Endothelial cell of umbilical vein (primary cell): ENCODE results near the gene PRUNE2. TPM values are rescaled to one million over a fixed set of nuclear protein-coding genes. Genes with fewer than 3 reads are reported as not detected.

Source experiments
- BruUV-seq: library from RNA; stranded (reverse); fragments of 400-500 nt; replicated peaks from 2 replicates; lab custom pipeline; 2021; lab: Mats Ljungman, UMichigan
- CTCF ChIA-PET: fragments of 300-600, 350-600 bp; sonication (Branson Sonifier 250); formaldehyde crosslinking; loops from one replicate; lab custom pipeline; 2021; ENCODE audit warnings: antibody characterized with exemption, inconsistent platforms; lab: Charles Lee
- POLR2A ChIA-PET: fragments of 300-600, 350-600 bp; sonication (Branson Sonifier 250); formaldehyde crosslinking; loops from one replicate; lab custom pipeline; 2021; ENCODE audit warnings: antibody characterized with exemption, inconsistent platforms; lab: Charles Lee
- DNase-seq: peaks from one replicate; pipeline ENCODE4 v3.0.0-alpha.2; 2011; ENCODE audit warnings: low read depth, low spot score
- FAIRE-seq: peaks from 2 replicates; lab custom pipeline; 2011; peaks lifted over from hg19 to GRCh38; lab: Jason Lieb, UNC
- H2AFZ ChIP-seq: 2 replicates; pipeline ENCODE4 v1.6.0; 2012; ENCODE audit warnings: low read depth, low read length, control low read depth, inconsistent platforms
- H3K27ac ChIP-seq: 2 replicates; pipeline ENCODE4 v1.5.1; 2011; ENCODE audit warnings: low read depth, mild to moderate bottlenecking, control low read depth, low read length, moderate library complexity; ENCODE audit not compliant: insufficient read depth
- H3K27me3 ChIP-seq, 2 experiments: 2 replicates each; pipeline versions ENCODE4 v1.6.0 to v1.6.1; 2011; ENCODE audit warnings: low read length in 2 of 2, mixed read lengths in 1 of 2; ENCODE audit not compliant: control insufficient read depth in 2 of 2, insufficient read depth in 2 of 2
- H3K36me3 ChIP-seq, 2 experiments: 2 replicates in 1 of 2; 3 replicates in 1 of 2; pipeline ENCODE4 v1.5.1; 2011; ENCODE audit warnings: low read length in 2 of 2, mild to moderate bottlenecking in 1 of 2, moderate library complexity in 1 of 2; ENCODE audit not compliant: control insufficient read depth in 2 of 2, insufficient read depth in 2 of 2; ENCODE audit errors: extremely low read depth in 1 of 2
- H3K4me1 ChIP-seq: 3 replicates; pipeline ENCODE4 v1.5.1; 2011; ENCODE audit warnings: mild to moderate bottlenecking, low read length; ENCODE audit not compliant: control insufficient read depth, insufficient read depth; ENCODE audit errors: extremely low read depth
- H3K4me2 ChIP-seq: 2 replicates; pipeline ENCODE4 v1.6.1; 2011; ENCODE audit warnings: low read length, control low read depth, mixed read lengths; ENCODE audit not compliant: insufficient read depth
- H3K4me3 ChIP-seq, 3 experiments: fragments of 200-600 bp in 1 of 3; sonication (generic), shearing (Covaris generic) in 1 of 3; replicated peaks in 1 of 3; 2 replicates each; pipeline ENCODE4 v1.5.1; 2011 to 2016; ENCODE audit warnings: control low read depth in 3 of 3, low read length in 3 of 3, mild to moderate bottlenecking in 2 of 3, inconsistent platforms in 1 of 3, low read depth in 1 of 3, moderate library complexity in 1 of 3; ENCODE audit not compliant: insufficient read depth in 1 of 3
- H3K79me2 ChIP-seq: 2 replicates; pipeline ENCODE4 v1.6.0; 2012; ENCODE audit warnings: low read length, inconsistent platforms; ENCODE audit not compliant: control insufficient read depth, insufficient read depth
- H3K9ac ChIP-seq: replicated peaks from 2 replicates; pipeline ENCODE3; 2011; ENCODE audit warnings: low read length, control low read depth; ENCODE audit not compliant: insufficient read depth; ENCODE audit errors: extremely low read depth
- H3K9me1 ChIP-seq: replicated peaks from 3 replicates; pipeline ENCODE4 v1.6.0; 2011; ENCODE audit warnings: mild to moderate bottlenecking, low read length; ENCODE audit not compliant: control insufficient read depth, insufficient read depth; ENCODE audit errors: extremely low read depth
- H3K9me3 ChIP-seq: replicated peaks from 2 replicates; pipeline ENCODE4 v1.5.1; 2012; ENCODE audit warnings: low read length, inconsistent platforms; ENCODE audit not compliant: control insufficient read depth, insufficient read depth
- H4K20me1 ChIP-seq: replicated peaks from 2 replicates; pipeline ENCODE3; 2011; ENCODE audit warnings: mild to moderate bottlenecking, low read length; ENCODE audit not compliant: control insufficient read depth, insufficient read depth; ENCODE audit errors: extremely low read depth
- EZH2 ChIP-seq: IDR thresholded peaks from 2 replicates; pipeline ENCODE4 v1.6.1; 2012; ENCODE audit warnings: borderline replicate concordance, low read depth, mild to moderate bottlenecking, moderate library complexity, low read length, inconsistent platforms; ENCODE audit not compliant: severe bottlenecking
- FOS ChIP-seq: IDR thresholded peaks from 2 replicates; pipeline ENCODE4 v1.6.1; 2011; ENCODE audit warnings: mild to moderate bottlenecking, low read length, moderate library complexity, borderline replicate concordance; ENCODE audit not compliant: insufficient read depth
- JUN ChIP-seq: IDR thresholded peaks from 2 replicates; pipeline ENCODE4 v1.6.1; 2011; ENCODE audit warnings: borderline replicate concordance, low read depth; ENCODE audit not compliant: insufficient read length, insufficient read depth
- MAX ChIP-seq: IDR thresholded peaks from 2 replicates; pipeline ENCODE4 v1.6.1; 2011; ENCODE audit not compliant: insufficient read depth, insufficient read length
- dilution Hi-C: fragments of 300-500 bp; cut with MboI; formaldehyde crosslinking; loops from one replicate; pipeline ENCODE4 v1.15.0; 2019; ENCODE audit warnings: low sequenced_read_pairs; ENCODE audit not compliant: extremely low pct_ligation_motif_present
- intact Hi-C: fragments of 100-400 bp; cut with micrococcal nuclease; formaldehyde crosslinking; loops from one replicate; pipeline ENCODE4 v1.10.0; 2022
- polyA plus RNA-seq, 4 experiments: library from polyadenylated mRNA; depleted of rRNA in 3 of 4; stranded (reverse) in 3 of 4; unstranded in 1 of 4; fragments of >200 nt; gene quantifications; 2 replicates each; pipeline versions ENCODE4 v1.2.1 to v1.2.3, GENCODE V29; 2011 to 2012; ENCODE audit warnings: missing spikeins in 1 of 4
- total RNA-seq: library from RNA; stranded (reverse); gene quantifications from 2 replicates; pipeline ENCODE4 v1.2.3, GENCODE V29; 2021
- TF ChIP-seq, protein P1 (sequence below), 2 donors: IDR thresholded peaks; 1 replicate in 1 of 2; 2 replicates in 1 of 2; pipeline ENCODE4 v1.5.1; 2011; ENCODE audit warnings: low read length in 2 of 2, mild to moderate bottlenecking in 2 of 2, moderate library complexity in 2 of 2, control low read depth in 1 of 2, inconsistent platforms in 1 of 2, low read depth in 1 of 2; ENCODE audit not compliant: insufficient read depth in 1 of 2; ENCODE audit errors: extremely low read depth in 1 of 2

Gene PRUNE2
- total and polyA plus RNA-seq, 2 donors (not counting 3 experiments of a cell fraction or from before 2014, with no cell fraction given): 15.8 to 21.7 TPM

- Histone ChIP-seq H3K36me3 (no peaks in the 10 kb centered on the region), H2AFZ (peak overlapping the region; percentile 80), H3K9me1 (no peaks in the 10 kb centered on the region), H3K79me2 (no peaks in the 10 kb centered on the region), H3K4me3 (no peak overlapping the region), H3K9ac (no peak overlapping the region), H3K9me3 (no peaks in the 10 kb centered on the region), H4K20me1 (no peaks in the 10 kb centered on the region), H3K4me1 (peaks cover 44% of the 10 kb centered on the region), H3K27me3 (no peaks in the 10 kb centered on the region), H3K4me2 (peak overlapping the region; percentile 97), H3K27ac (no peak overlapping the region)
- no TSS peak for BruUV-seq
- TF ChIP-seq, protein P1, sequence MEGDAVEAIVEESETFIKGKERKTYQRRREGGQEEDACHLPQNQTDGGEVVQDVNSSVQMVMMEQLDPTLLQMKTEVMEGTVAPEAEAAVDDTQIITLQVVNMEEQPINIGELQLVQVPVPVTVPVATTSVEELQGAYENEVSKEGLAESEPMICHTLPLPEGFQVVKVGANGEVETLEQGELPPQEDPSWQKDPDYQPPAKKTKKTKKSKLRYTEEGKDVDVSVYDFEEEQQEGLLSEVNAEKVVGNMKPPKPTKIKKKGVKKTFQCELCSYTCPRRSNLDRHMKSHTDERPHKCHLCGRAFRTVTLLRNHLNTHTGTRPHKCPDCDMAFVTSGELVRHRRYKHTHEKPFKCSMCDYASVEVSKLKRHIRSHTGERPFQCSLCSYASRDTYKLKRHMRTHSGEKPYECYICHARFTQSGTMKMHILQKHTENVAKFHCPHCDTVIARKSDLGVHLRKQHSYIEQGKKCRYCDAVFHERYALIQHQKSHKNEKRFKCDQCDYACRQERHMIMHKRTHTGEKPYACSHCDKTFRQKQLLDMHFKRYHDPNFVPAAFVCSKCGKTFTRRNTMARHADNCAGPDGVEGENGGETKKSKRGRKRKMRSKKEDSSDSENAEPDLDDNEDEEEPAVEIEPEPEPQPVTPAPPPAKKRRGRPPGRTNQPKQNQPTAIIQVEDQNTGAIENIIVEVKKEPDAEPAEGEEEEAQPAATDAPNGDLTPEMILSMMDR (IDR thresholded peaks at IDR 0.05; ENCODE audit: extremely low read depth in 1 of 2, insufficient read depth in 1 of 2, low read depth in 1 of 2, low read length in 2 of 2): no peak
- ChIA-PET POLR2A (no interaction called here), CTCF (interaction anchor here (0.8 to 2.6 kb wide), 14 partner anchors 8 to 500 kb away, joined by 3 to 14 read pairs (median 4); partner anchors contain the start of genes GCNT1 and RFK)
- dilution Hi-C loops: no loop called here
- DNase-seq (peak; percentile 26), FAIRE-seq (peak; percentile 8)
- intact Hi-C loops: no loop called here
Measured at GRCh38 chr9:76650692-76651091, 255.2 kb downstream of the PRUNE2 start.

DNA sequence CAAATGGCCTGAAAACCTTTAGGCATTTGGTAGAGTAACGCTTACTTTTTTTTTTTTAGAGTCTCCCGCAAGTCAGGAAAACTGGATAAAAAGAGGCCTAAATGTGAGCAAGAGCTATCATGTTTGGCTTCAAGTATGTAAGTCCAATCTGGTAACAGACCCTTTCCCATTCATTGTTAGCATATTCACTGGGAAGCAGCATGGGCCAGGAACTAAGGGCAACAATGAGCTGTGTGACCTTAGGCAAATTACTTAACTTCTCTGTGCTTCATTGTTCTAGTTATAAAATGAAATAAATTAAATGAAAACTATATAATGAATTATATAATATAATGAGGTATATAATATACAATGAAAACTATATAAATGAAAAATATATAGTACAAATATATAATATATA, 256.0 kb downstream of the PRUNE2 start:
- H3K27ac ChIP-seq: no peak overlapping the region
- H3K27me3 ChIP-seq: no peaks in the 10 kb centered on the region
- no peaks in the 10 kb centered on the region for H3K9me1 ChIP-seq
- TF ChIP-seq FOS (no peak), EZH2 (no peak), JUN (no peak), MAX (no peak)
- FAIRE-seq: no peak
- H3K4me1 ChIP-seq: peaks cover 36% of the 10 kb centered on the region
- H3K79me2 ChIP-seq: no peaks in the 10 kb centered on the region
- H2AFZ ChIP-seq: no peak overlapping the region
- no TSS peak for BruUV-seq
- no peak for DNase-seq
- H3K4me2 ChIP-seq: no peak overlapping the region
- intact Hi-C loops (no loop called here), dilution Hi-C loops (no loop called here)
- no peaks in the 10 kb centered on the region for H3K36me3 ChIP-seq
- H3K4me3 ChIP-seq: no peak overlapping the region
- POLR2A ChIA-PET: interaction anchor here (0.6 kb wide), 1 partner anchor 116 kb away, joined by 3 read pairs; no protein-coding TSS in a partner anchor
- CTCF ChIA-PET: interaction anchor here (0.7 to 2.6 kb wide), 9 partner anchors 9 to 256 kb away, joined by 3 to 14 read pairs (median 4); partner anchors contain the start of gene RFK
- H3K9ac ChIP-seq: no peak overlapping the region
- no peaks in the 10 kb centered on the region for H3K9me3 ChIP-seq
- no peaks in the 10 kb centered on the region for H4K20me1 ChIP-seq
